Left ventricle myocardium inferior (tissue), 1 donor: ENCODE results near the gene SIRPD. TPM values are rescaled to one million over a fixed set of nuclear protein-coding genes. Genes with fewer than 3 reads are reported as not detected.

ENCODE experiments used
- DNase-seq: peaks from one replicate; pipeline ENCODE4 v3.0.0-alpha.2; 2020
- H3K27ac ChIP-seq: fragments of 200-600 bp; replicated peaks from 2 replicates; pipeline ENCODE4 v1.8.0; 2021
- H3K27me3 ChIP-seq: fragments of 200-600 bp; 2 replicates; pipeline ENCODE4 v1.8.0; 2021; ENCODE audit warnings: low read depth
- H3K36me3 ChIP-seq: fragments of 200-600 bp; 2 replicates; pipeline ENCODE4 v1.8.0; 2021
- H3K4me1 ChIP-seq: fragments of 200-600 bp; 2 replicates; pipeline ENCODE4 v1.8.0; 2021
- H3K4me3 ChIP-seq: fragments of 200-600 bp; 2 replicates; pipeline ENCODE4 v1.8.0; 2021; ENCODE audit warnings: mild to moderate bottlenecking, moderate library complexity
- H3K9me3 ChIP-seq: fragments of 200-600 bp; replicated peaks from 2 replicates; pipeline ENCODE4 v1.8.0; 2021
- intact Hi-C: fragments of 100-400 bp; cut with micrococcal nuclease; formaldehyde crosslinking; loops from one replicate; pipeline ENCODE4 v1.11.0; 2022
- total RNA-seq: library from RNA; stranded (reverse); fragmentation: NEBNext Ultra II Directional; extraction: Animal tissue kit (Norgen Biotek cat#: 25700); gene quantifications from one replicate; pipeline ENCODE4 v1.2.1, GENCODE V29; 2021
- TF ChIP-seq, protein P1 (sequence below): fragments of 200-600 bp; IDR thresholded peaks from 2 replicates; pipeline ENCODE4 v1.8.0; 2021; ENCODE audit warnings: antibody characterized with exemption, mild to moderate bottlenecking, borderline replicate concordance
- donor health status: DM: no; HTN: yes; CAD: no; lungs with severe emphysema.

Gene SIRPD
- total RNA-seq, 1 donor from 2014 or later = not detected

DNA sequence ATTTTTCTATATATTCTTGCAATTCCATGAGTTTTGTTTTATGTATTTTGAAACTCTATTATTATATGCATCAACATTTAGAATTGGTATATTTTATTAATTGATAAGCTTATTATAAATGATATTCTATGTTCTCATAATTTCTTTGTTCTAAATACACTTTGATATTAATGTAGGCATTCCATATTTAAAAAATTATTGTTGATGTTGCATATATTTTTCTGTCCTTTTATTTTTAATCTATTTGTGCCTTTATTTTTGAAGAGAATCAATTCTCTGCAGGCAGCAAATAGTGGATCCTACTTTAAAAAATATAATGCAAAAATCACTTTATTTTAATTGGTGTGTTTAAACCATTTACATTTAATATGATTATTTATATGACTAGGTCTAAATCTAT lies 29.6 kb downstream of the SIRPD start:
- intact Hi-C loops = no loop called here
- H3K36me3 ChIP-seq = no peaks in the 10 kb centered on the region

DNA sequence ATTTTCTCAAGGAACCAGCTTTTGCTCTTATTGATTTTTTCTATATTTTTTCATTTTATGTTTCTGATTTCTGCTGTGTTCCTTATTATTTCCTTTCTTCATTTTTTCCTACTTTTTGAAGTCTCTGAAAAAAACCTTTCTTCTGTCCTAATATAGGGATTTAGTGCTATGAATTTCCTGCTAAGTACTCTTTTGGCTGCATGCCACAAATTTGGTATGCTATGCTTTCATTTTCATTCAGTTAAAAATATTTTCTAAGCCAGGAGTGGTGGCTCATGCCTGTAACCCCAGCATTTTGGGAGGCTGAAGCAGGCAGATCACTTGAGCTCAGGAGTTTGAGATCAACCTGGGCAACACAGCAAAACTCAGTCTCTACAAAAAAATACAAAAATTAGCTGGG lies 30.6 kb downstream of the SIRPD start:
- TF ChIP-seq, protein P1, sequence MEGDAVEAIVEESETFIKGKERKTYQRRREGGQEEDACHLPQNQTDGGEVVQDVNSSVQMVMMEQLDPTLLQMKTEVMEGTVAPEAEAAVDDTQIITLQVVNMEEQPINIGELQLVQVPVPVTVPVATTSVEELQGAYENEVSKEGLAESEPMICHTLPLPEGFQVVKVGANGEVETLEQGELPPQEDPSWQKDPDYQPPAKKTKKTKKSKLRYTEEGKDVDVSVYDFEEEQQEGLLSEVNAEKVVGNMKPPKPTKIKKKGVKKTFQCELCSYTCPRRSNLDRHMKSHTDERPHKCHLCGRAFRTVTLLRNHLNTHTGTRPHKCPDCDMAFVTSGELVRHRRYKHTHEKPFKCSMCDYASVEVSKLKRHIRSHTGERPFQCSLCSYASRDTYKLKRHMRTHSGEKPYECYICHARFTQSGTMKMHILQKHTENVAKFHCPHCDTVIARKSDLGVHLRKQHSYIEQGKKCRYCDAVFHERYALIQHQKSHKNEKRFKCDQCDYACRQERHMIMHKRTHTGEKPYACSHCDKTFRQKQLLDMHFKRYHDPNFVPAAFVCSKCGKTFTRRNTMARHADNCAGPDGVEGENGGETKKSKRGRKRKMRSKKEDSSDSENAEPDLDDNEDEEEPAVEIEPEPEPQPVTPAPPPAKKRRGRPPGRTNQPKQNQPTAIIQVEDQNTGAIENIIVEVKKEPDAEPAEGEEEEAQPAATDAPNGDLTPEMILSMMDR = no peak
- Histone ChIP-seq H3K27me3 (peaks cover 4% of the 10 kb centered on the region), H3K9me3 (peaks cover 12% of the 10 kb centered on the region), H3K4me3 (no peak overlapping the region), H3K27ac (no peak overlapping the region), H3K4me1 (no peaks in the 10 kb centered on the region), H3K36me3 (no peaks in the 10 kb centered on the region)
- DNase-seq = no peak
- intact Hi-C loops = no loop called here

More for the DNA sequence above, 29.6 kb downstream of the SIRPD start:
- Histone ChIP-seq H3K27me3 (peaks cover 15% of the 10 kb centered on the region), H3K27ac (no peak overlapping the region), H3K9me3 (peaks cover 12% of the 10 kb centered on the region), H3K4me1 (no peaks in the 10 kb centered on the region), H3K4me3 (no peak overlapping the region)
- TF ChIP-seq, protein P1 = no peak
- no peak for DNase-seq

DNA sequence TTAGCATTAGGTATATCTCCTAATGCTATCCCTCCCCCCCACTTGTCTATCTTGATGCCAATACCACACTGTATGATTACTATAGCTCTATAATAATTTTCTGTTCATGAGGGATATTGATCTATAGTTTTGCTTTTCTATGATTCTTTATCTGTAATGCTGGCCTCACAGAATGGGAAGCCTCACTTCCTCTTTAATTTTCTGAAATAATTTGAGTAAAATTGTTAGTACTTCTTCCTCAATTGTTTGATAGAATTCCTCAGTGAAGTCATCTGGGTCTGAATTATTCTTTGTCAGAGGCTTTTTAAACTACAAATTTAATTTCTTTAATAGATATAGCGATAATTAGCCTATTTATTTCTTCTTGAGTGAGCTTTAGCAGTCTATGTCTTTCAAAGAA lies 31.2 kb downstream of the SIRPD start:
- intact Hi-C loops = no loop called here
- Histone ChIP-seq H3K36me3 (no peaks in the 10 kb centered on the region), H3K9me3 (peaks cover 12% of the 10 kb centered on the region), H3K27me3 (peaks cover 2% of the 10 kb centered on the region), H3K27ac (no peak overlapping the region), H3K4me1 (no peaks in the 10 kb centered on the region), H3K4me3 (no peak overlapping the region)
- TF ChIP-seq, protein P1 = no peak
- no peak for DNase-seq

DNA sequence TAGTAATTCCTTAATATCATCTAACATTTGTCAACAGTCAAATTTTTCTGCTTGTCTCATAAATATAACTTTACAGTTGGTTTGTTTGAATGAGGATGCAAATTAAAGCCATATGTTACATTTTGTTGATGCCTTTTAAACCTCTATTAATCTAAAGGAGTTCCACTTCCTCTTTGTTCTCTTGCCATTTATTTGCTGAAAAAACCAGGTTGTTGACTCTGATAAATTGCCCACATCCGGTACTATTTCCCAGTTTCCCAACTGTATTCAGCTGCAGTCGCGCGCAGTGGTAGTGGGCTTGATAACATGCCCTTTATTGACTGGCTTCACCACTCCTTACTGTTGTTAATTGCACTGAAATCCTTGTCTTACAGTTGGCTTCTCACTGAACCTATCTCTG lies 33.5 kb downstream of the SIRPD start:
- Histone ChIP-seq H3K9me3 (peaks cover 12% of the 10 kb centered on the region), H3K27me3 (peaks cover 5% of the 10 kb centered on the region), H3K27ac (no peak overlapping the region), H3K4me3 (no peak overlapping the region), H3K36me3 (no peaks in the 10 kb centered on the region), H3K4me1 (no peaks in the 10 kb centered on the region)
- TF ChIP-seq, protein P1 = no peak
- no peak for DNase-seq
- intact Hi-C loops = no loop called here

DNA sequence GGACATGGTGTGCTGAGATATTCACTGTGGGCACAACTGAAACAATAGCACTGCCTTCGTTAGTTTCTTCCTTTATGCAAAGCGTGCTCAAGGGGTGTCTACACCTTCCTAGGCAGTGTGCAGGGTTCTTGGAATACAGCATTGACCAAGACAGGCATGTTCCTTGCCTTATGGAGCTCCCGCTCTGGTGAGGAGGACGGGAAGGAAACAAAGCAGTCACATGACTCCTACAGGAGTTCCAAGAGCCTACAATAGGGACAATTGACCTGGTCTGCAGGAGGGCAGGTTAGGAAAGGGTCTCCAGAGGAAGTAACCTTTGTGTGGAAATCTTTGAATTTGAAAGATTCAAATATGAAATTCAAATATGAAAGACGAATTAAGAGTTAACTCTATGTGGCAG lies 40.5 kb downstream of the SIRPD start:
- DNase-seq = no peak
- TF ChIP-seq, protein P1 = no peak
- Histone ChIP-seq H3K36me3 (no peaks in the 10 kb centered on the region), H3K4me1 (no peaks in the 10 kb centered on the region), H3K27me3 (peaks cover 53% of the 10 kb centered on the region), H3K27ac (no peak overlapping the region), H3K4me3 (no peak overlapping the region), H3K9me3 (no peaks in the 10 kb centered on the region)
- intact Hi-C loops = no loop called here

DNA sequence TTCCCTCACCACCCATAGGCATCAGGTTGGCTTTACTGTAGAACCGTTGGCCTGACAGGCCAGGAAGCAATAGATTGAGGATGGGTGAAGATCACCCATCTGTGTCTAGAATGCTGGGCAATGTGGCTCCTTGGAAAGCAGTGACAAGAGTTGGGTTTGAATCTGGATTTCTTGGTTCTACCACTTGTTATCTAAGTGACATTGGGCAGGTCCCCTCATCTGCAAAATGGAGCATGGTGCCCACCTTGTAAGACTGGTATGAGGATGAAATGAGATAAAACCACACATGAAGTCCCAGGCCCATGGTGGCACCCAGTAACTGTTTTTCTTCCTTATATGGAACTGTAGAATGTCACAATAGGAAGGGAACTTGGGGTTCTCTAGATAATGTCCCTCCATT lies 43.7 kb downstream of the SIRPD start:
- TF ChIP-seq, protein P1 = no peak
- Histone ChIP-seq H3K9me3 (no peaks in the 10 kb centered on the region), H3K4me1 (no peaks in the 10 kb centered on the region), H3K27ac (no peak overlapping the region), H3K27me3 (peaks cover 60% of the 10 kb centered on the region), H3K4me3 (no peak overlapping the region), H3K36me3 (no peaks in the 10 kb centered on the region)
- DNase-seq = no peak
- intact Hi-C loops = no loop called here
